ELF-1 (cell line): ENCODE data around the gene SCYGR4.

ENCODE experiments used
- DNase-seq: peaks from one replicate; pipeline ENCODE4 v3.0.0-alpha.2; 2016; ENCODE audit warnings: low read depth, low spot score

Gene SCYGR4

DNA sequence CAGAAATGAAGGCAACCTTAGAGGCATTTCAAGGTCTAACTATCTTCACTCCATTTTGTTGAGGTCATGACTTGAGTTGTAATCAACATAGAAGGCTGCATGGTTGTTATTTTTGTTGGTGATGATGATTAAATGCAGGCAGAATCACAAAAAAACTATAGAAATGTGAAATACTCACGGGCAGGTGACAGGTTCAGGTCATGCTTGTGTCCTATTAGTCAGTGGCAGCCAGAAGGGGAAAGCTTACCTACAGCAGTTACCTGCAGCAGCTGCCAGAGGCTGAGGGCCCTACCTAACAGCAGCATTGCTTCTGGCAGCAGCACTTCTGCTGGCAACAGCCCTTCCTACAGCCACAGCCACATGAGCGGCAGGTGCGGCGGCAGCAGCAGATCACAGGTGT, 3.1 kb upstream of the SCYGR4 start:
- DNase-seq: no peak

DNA sequence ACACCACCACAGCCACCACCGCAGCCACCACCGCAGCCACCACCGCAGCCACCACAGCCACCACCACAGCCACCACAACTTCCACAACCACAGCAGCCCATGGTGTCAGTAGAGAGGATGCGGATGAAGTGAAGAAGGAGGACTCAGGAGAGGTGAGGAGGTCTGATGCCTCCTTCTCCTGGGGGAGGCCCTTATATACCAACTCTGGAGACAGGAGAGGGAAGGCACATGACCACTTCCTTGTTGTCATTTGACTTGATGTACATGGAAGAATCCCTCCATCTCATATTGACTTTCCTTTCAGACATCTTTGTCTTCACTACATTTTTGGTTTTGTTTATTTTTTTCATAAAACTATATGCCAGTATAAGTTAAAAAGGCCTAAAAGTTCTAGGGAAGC, 2.6 kb upstream of the SCYGR4 start, which contains the start of gene SCYGR3:
SCYGR3 (minus strand) TSS at position 101 of the 400 bp plus-strand sequence; CDS start at position 101, 0 bp downstream.
- DNase-seq: no peak

DNA sequence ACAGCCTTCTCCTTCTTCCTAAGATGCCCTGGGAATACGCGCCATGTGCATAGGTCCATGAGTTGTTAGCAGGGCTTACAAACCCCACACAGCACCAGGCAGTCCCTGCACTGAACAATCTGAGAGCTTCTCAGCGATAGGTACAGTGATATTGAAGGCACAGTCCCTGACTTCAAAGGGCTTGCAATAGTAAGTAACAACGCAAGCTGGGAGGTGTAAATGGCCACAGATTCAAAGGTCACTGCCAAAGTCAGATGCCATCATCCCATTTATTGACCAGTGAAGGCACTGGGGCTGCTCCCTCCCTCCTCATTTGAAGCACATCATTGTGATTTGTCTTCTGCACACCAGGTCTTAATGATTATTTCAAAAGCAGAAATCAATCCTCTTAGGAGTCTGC, 2.1 kb upstream of the SCYGR4 start:
- no peak for DNase-seq

DNA sequence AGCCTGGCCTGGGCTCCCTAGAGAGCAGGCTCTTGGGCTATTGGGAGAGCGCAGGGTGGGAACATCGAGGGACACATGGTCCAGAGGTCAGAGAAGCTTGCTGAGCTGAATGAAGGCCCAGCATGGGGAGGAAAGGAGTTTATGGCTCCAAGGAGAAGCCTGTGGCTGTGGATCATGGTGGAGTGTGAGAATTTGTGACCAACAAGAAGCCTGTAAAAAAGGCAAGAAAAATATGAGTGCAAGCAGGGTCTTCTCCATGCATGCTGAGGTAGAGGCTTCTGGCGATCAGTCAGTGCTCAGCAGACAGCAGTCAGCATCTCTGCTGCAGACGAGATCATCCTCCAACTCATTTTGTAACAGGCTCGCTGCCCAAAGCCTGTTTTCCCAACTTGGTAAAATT, 1.4 kb upstream of the SCYGR4 start:
- no peak for DNase-seq

DNA sequence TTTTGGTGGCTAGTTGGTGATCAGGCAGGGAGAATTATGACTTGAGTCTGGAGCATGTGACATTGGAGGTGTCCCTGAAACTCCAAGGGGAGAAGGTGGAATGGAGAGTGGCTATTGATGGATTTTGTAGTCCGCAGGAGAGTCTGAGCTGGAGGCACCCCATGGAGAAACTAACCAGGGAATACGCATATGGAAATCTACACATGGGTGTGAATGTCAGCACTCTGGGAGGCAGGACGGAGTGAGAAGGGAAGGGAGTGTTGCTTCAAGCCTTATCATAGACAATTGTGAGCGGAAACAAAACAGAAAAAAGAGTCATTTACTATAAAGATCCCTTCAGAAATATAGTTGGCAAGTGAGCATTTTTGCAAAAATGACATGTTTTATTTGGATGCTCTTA, 667 bp upstream of the SCYGR4 start:
- no peak for DNase-seq

DNA sequence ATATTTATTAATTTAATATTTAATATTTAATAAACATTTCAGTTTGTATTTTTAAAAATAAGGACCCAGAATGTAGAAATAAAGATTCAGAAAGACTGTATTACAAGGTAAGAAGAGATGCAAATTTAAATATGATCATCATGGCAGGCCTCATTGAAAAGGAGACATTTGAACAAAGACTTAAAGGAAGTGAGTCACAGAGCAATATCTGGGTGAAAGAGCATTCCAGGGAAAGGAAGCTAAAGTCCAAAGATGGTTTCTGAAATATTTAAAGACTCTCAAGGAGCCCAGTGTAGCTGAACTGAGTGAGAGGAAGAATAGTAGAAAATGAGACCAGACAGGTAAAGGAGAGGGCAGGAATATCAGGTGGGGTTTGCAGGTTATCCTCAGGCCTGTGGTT, 5.9 kb downstream of the SCYGR4 start:
- no peak for DNase-seq

DNA sequence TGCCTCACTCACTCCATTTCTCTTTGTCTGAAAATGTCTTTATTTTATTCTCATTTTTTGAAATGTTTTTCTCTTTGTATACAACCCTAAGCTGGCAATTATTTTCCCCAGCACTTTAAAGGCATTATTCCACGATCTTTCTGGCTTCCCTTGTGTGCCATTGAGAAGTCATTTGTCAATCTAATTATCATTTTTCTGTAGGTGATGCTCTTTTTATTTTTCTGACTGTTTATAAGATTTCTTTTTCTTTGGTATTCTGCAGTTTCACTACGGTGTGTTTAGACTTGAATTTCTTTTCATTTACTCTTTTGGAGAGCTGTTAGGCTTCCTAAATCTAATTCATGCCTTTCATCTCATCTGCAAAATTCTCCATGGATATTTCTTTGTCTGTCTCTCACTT, 8.1 kb downstream of the SCYGR4 start:
- no peak for DNase-seq

DNA sequence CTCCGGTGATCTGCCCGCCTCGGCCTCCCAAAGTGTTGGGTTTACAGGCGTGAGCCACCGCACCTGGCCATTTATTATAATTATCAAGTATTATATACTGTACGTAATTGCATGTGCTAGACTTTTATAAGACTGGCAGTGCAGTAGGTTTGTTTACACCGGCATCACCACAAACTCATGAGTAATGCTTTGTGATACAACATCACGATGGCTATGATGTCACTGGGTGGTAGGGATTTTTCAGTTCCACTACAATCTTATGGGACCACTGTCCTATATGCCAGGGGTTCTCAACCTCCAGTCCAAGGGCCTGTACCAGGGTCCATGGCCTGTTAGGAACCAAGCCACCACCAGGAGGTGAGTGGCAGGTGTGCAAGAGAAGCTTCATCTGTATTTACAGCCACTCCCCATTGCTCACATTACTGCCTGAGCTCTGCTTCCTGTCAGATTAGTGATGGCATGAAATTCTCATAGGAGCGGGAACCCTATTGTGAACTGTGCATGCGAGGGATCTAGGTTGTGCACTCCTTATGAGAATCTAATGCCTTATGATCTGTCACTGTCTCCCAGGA, 9.4 kb downstream of the SCYGR4 start:
- DNase-seq: no peak

DNA sequence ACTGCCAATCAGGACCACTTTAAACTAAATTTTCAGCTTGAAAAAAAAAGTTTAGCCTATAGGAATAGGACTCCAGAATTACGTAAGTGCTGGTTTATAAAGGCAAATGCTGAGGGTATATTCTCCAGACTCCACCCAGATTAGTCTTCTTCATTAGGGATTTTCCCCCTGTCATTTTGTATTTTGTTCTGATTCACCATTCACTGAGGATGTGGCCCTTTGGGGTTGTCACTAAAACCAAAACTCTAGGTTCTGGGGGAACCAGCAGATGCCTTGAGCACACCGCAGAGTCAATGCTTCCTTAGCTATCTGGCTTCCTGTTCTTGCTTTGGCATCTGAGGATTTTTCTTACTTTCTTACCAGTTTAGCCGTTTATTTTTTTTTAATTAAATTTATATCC, 10.5 kb downstream of the SCYGR4 start:
- no peak for DNase-seq

DNA sequence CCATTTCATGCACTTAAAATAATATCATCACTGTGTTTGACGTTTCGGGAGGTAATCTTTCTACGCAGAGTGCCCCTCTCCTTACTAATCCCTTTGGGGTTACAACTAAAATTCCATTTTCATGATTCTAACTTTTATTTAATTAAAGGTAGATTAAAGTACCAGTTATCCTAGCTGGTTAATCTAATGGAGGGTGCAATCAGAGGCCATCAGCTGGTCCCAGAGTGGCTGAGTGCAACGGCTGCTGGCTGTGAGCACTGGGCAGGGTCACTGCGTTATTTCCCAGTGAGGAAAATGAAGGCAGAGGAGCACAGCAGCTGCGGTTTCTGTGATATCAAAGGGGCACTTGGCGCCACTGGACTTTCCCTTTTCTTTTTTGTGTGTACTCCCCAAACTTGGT, 12.1 kb downstream of the SCYGR4 start:
- no peak for DNase-seq

DNA sequence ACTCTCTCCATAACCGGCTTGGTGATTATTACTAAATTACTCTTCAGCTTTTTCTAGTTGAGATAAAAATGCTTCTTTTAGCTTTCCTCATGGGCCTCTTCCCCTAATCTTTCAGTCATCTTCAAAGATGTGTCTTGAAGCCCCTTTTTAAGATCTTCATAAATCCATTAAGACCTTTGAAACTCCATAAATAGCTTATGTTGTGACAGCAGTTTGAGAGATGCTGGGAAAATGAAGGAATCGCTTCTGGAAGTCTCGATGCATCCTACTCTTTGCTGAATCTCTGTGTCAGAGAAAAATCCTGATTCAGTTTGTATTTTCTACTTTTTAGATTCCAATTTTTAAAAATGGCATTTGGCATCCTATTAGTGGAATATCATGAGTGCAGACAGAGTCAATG, 13.0 kb downstream of the SCYGR4 start:
- DNase-seq: no peak

DNA sequence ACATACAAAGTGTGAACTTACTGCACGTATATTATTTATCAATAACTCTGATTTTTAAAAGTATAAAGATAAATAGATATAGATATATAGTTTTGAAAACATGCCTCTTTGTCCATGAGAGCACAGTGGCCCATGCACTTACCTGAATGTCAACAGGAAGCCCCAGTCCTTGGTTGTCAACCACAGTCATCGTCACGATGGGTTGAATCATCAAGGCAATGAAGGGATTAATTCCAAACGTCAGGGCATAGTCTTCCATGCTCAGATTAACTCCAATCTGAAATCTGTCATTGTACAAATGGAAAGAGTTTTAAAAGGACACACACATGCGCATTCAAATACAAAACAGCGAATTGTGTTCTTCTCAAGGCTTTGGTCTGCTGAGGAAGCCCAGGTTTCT, 15.5 kb downstream of the SCYGR4 start:
- DNase-seq: no peak

DNA sequence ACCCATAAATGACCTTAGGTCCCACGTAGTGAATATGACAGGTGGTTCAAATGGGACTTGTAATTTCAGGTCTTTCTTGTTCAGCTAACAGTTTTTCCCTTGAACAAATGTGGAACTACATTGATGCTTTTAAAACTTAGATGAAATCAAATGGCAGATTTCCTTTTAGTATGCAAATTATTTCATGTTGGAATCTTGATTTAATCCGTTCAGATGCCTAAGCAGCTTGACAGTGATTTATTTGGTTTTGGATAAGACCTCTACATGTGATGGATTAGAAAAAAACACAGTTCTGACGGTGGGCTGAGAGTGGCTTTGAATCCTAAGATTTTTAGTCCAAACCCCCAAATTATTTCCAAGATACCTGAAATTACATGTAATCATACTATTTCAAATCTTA, 16.9 kb downstream of the SCYGR4 start:
- DNase-seq: no peak

DNA sequence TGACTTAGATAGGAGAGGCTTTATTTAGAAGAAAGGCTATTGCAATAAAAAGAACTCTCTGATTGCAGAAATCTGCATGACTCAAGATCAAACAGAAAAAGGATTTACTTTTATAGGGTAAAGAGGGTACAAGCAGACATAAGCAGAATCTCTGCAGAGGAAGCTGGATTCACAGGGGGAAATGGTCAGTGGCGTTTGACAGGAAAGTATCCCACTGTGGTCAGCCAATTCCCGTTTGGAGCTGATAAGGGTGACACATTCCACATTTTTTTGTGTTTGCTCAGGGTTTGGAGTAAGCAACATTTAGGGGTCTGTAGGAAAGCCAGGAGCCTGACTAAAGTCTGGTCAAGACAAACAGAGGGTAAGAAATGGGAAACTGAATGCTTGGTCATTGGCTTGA, 25.4 kb downstream of the SCYGR4 start:
- DNase-seq: peak; percentile 47

DNA sequence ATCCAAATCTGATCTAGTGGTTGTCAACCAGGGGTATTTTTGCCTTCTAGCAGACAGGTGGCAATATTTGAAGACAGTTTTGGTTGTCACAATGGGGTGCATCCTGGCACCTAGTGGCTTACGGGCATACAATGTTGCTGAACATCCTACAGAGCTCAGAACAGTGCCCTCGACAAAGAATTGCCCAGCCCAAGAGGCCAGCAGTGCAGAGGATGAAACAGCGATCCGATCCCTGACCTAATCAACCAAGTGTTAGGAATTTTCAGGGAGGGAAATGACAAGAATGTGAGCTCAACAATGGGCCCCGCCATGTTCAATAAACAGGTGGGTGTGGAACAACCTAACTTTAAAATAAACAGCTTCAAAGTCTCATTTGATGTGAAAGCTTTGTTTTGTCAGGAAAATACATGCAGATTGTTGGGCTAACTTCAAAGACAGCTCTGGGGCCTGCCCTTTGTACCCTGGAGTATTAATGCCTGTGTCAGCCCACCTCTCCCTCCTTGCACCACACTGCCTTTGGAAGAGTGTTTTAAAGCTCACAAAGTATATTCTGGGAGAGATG, 26.8 kb downstream of the SCYGR4 start:
- DNase-seq: peak; percentile 54

DNA sequence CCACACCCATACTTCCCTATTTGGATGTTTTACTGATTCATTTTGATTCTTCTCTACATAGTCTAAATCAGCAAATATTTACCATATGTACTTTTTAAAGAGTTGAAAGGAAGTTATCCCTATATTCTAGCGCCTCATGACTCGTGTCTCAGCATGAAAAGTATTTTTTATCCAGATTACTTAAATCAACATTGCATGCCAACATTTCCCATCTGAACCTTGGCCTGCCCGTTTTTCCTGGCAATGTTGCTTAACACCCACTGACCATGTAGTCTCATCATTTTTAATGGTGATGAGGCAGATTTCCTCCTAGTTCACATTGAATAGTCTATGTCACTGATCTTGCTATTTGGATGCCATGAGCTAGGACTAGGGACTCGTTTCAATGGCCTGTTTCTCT, 36.1 kb downstream of the SCYGR4 start:
- no peak for DNase-seq

DNA sequence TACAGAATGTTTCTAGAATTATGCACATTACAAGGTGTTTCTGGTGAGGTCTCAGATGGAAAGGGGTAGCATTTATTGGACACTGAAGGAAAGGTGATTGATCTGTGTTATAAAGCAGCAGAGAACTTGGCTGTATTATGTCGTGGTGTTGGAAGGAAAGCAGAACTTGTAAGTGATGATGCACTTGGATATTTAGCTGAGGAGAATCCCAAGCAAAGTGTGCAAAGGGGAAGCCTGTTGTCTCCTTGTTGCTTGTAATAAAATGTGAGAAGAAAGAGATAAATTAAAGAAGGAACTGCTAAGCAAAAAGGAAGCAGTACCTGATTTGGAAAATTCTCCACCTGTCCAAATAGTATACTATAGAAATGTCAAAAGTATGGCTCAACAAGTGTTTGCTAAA, 37.1 kb downstream of the SCYGR4 start:
- DNase-seq: no peak

DNA sequence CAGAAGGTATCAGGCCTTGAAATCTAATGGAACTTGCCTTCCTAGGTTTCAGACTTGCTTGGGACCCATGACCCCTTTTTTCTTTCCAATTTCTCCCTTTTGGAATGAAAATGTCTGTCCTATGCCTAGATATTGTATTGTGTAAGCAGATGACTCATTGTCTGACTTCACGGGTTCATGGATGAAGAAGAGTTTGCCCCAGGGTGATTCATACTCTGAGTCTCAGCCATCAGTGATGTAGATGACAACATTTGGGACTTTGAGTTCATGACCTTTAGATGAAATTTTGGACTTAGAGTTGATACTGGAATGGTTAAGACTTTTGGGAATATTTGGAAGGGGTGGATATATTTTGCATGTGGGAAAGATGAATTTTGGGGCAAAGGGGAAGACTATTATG, 38.2 kb downstream of the SCYGR4 start:
- no peak for DNase-seq

DNA sequence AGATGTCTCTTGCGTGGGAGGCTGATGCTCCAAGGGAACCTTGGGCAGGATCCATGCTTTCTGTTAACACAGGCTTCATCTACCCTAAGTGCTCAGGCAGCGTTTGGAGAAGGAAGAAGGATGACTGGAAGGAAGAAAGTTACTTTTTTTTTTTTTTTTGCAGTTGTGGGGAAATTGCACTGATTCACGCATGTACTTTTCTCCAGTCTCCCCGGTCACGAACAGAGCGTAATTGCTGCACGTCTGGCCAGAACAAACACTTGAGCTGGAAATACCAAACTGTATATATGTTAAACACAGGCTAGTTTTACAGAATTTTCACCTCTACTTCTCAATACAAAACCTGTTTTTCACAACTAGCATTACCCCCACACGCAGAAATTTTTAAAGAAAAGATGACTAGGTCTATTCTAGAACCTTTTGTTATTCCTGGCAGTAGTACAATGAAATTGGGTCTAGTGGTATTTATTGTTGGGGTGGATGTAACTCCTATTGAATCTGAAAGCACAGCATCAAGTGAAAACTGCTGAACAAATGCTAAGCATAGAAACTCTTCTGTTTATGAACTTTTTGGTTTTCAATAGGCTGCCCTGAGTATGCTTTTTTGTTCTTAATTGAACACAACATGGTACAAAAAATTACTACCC, 40.0 kb downstream of the SCYGR4 start:
- DNase-seq: no peak

DNA sequence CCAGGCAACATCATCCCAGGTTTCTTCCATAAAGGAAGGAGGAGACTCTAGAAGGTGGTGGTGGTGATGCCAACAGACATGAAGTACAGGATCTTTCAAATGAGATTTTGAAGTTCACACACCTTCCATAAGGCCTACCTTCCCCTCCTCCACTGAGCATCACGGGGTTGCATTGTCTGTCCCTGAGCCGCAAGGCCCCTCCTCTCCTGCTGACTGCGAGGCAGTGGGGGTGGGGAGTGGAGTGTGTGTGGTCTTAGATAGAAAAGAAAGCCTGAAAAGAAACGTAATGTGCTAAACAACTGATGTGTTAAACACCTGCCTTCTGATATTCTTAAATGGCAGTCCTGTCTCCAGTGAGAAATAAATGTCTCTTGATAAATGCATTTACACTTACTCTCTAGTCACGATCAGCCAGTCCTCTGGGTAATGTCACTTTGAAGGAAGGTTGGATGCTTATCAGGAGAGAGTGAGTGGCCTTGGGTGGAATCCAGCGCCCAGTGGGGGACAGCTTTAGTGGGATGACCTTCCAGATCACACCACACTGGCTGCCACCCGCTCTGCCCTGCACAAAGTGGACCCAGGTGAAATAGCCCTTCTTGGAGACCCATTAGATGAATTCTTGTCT, 43.8 kb downstream of the SCYGR4 start:
- peak; percentile 39 for DNase-seq

DNA sequence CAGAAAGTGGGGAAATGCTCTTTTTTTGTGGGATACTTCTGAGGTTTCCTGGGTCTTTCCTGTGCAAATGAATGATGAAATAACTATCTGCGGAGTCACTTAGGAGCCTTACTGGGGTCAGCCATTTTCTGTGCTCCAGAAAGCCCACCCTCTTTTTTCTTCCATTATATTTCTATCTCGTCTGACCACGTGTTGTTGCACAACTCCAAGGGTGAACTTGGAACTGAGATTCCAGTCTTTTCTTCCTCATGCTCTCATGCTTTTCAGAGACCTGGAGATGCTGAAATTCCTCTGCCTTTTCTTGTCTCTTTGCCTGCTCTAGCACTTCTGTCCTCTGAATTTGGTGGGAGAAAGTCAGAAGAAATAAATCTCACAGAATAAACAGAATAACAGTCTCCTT, 44.5 kb downstream of the SCYGR4 start:
- no peak for DNase-seq

DNA sequence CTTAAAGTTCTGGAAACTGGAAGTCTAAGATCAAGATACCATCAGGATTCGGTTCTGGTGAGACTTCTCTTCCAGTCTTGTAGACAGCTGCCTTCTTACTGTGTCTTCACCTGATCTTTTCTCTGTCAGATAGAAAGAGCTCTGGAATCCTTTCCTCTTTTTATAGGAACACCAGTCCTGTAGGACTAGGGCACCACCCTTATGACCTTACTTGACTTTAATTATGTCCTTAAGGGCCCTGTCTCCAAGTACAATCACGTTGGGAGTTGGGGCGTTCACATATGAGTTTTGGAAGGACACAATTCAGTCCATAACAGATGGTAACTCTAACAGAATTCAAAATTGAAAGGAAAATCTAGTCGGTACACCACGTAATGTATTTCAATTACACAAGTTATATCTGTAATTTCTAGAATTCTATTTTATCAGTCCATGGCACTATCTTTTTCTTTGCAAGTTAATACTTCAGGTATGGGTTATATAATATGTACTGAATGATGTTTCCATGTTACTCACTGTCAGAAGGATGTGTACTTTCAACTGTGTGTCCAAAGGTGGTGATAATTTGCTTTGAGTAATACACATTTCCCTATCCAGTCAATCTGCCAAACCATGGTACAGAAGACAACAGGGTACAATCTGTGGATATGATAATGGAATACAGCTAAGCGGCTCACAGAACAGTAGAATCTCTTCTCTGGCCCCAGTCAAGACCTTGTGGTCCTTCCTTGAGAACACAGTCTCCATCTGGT, 48.1 kb downstream of the SCYGR4 start:
- DNase-seq: no peak
